HCT116 (cell line): ENCODE results near the gene COL9A3. TPM values are rescaled to one million over a fixed set of nuclear protein-coding genes. Genes with fewer than 3 reads are reported as not detected.

Experiments
- ATAC-seq: fragments of 200-7000 bp; cut with Tn5 transposase; 2 replicates; pipeline ENCODE4 v1.9.1; 2020; ENCODE audit warnings: mild to moderate bottlenecking, moderate library complexity
- BruUV-seq: library from RNA; stranded (reverse); fragments of 400-500 nt; replicated peaks from 2 replicates; lab custom pipeline; 2021; lab: Mats Ljungman, UMichigan
- CTCF ChIA-PET: fragments of 300-600 bp; sonication (Branson Sonifier 250); formaldehyde crosslinking; loops from one replicate; lab custom pipeline; 2021; ENCODE audit warnings: antibody characterized with exemption; lab: Charles Lee
- POLR2A ChIA-PET: fragments of 300-600, 350-600 bp; sonication (Branson Sonifier 250); formaldehyde crosslinking; loops from one replicate; lab custom pipeline; 2021; ENCODE audit warnings: antibody characterized with exemption; lab: Charles Lee
- RAD21 ChIA-PET, 2 experiments: fragments of 300-600 bp; sonication (Branson Sonifier 250); formaldehyde crosslinking; loops; one replicate each; lab custom pipeline; 2023; ENCODE audit warnings: low total read pairs in 2 of 2; ENCODE audit not compliant: uncharacterized antibody in 2 of 2, unreplicated experiment in 2 of 2, low non-redundant PET in 1 of 2; lab: Charles Lee
- DNase-seq: peaks from one replicate; pipeline ENCODE4 v3.0.0-alpha.2; 2010; ENCODE audit warnings: low read depth, low spot score
- H2AFZ ChIP-seq: fragments of 200-600 bp; shearing (Covaris generic), sonication (generic); 2 replicates; pipeline ENCODE4 v1.6.1; 2017; ENCODE audit warnings: low read depth, mixed run types, mixed read lengths, antibody characterized with exemption, low read length; ENCODE audit not compliant: poor library complexity, severe bottlenecking
- H3K27ac ChIP-seq: 2 replicates; pipeline ENCODE4 v1.5.1; 2012; ENCODE audit warnings: low read depth, low read length
- H3K27me3 ChIP-seq: fragments of 200-600 bp; sonication (generic); 2 replicates; pipeline ENCODE4 v1.6.1; 2016; ENCODE audit warnings: mixed run types, low read length, mixed read lengths; ENCODE audit not compliant: insufficient read depth
- H3K36me3 ChIP-seq, 2 experiments: fragments of 200-500 bp in 1 of 2; fragments of 200-600 bp in 1 of 2; sonication (Bioruptor generic) in 1 of 2; sonication (generic) in 1 of 2; 2 replicates each; pipeline versions ENCODE4 v1.5.1 to v1.6.1; 2014 to 2016; ENCODE audit warnings: low read length in 2 of 2, inconsistent platforms in 1 of 2, mixed read lengths in 1 of 2, mixed run types in 1 of 2; ENCODE audit not compliant: insufficient read depth in 2 of 2, control insufficient read depth in 1 of 2
- H3K4me1 ChIP-seq, 2 experiments: fragments of 200-600 bp in 1 of 2; sonication (generic) in 1 of 2; 2 replicates each; pipeline versions ENCODE4 v1.5.1 to v1.6.1; 2012 to 2017; ENCODE audit warnings: low read length in 2 of 2, inconsistent platforms in 1 of 2, mild to moderate bottlenecking in 1 of 2, mixed read lengths in 1 of 2, mixed run types in 1 of 2, moderate library complexity in 1 of 2; ENCODE audit not compliant: insufficient read depth in 2 of 2, control insufficient read depth in 1 of 2
- H3K4me2 ChIP-seq: fragments of 200-600 bp; sonication (generic); 2 replicates; pipeline ENCODE4 v1.6.1; 2017; ENCODE audit warnings: mixed run types, low read length, mixed read lengths
- H3K4me3 ChIP-seq, 2 experiments: fragments of 200-600 bp in 1 of 2; sonication (generic) in 1 of 2; replicated peaks in 1 of 2; 2 replicates each; pipeline ENCODE4 v1.5.1; 2011 to 2016; ENCODE audit warnings: low read length in 2 of 2, control low read depth in 1 of 2, low read depth in 1 of 2, mild to moderate bottlenecking in 1 of 2, mixed read lengths in 1 of 2, mixed run types in 1 of 2
- H3K79me2 ChIP-seq: fragments of 200-600 bp; sonication (generic); 2 replicates; pipeline ENCODE4 v1.6.1; 2017; ENCODE audit warnings: mild to moderate bottlenecking, mixed run types, low read length, moderate library complexity, mixed read lengths; ENCODE audit not compliant: insufficient read depth
- H3K9ac ChIP-seq: fragments of 200-600 bp; sonication (generic); 2 replicates; pipeline ENCODE4 v1.6.1; 2016; ENCODE audit warnings: low read length, mixed read lengths
- H3K9me2 ChIP-seq: fragments of 200-600 bp; sonication (generic), shearing (Covaris generic); 2 replicates; pipeline ENCODE4 v1.6.1; 2017; ENCODE audit warnings: mixed run types, mild to moderate bottlenecking, moderate library complexity; ENCODE audit not compliant: insufficient read depth
- H3K9me3 ChIP-seq, 2 experiments: fragments of 200-500 bp in 1 of 2; fragments of 200-600 bp in 1 of 2; sonication (Bioruptor generic) in 1 of 2; sonication (generic) in 1 of 2; 2 replicates each; pipeline ENCODE4 v1.6.1; 2014 to 2017; ENCODE audit warnings: low read length in 2 of 2, mixed read lengths in 2 of 2, inconsistent platforms in 1 of 2, low read depth in 1 of 2, mild to moderate bottlenecking in 1 of 2, mixed run types in 1 of 2, moderate library complexity in 1 of 2; ENCODE audit not compliant: control insufficient read depth in 1 of 2, insufficient read depth in 1 of 2
- H4K20me1 ChIP-seq: fragments of 200-600 bp; sonication (generic), shearing (Covaris generic); 2 replicates; pipeline ENCODE4 v1.6.1; 2017; ENCODE audit warnings: mixed run types, mild to moderate bottlenecking, moderate library complexity; ENCODE audit not compliant: insufficient read depth
- CEBPB ChIP-seq: IDR thresholded peaks from 2 replicates; pipeline ENCODE4 v1.6.1; 2012; ENCODE audit warnings: low read depth
- EGR1 ChIP-seq: IDR thresholded peaks from 2 replicates; pipeline ENCODE4 v1.6.1; 2012; ENCODE audit warnings: low read depth
- ELF1 ChIP-seq: IDR thresholded peaks from 2 replicates; pipeline ENCODE4 v1.6.1; 2012; ENCODE audit warnings: low read depth, borderline replicate concordance
- EZH2 ChIP-seq: fragments of 200-600 bp; sonication (generic); IDR thresholded peaks from 2 replicates; pipeline ENCODE4 v1.6.1; 2017; ENCODE audit warnings: antibody characterized with exemption, mixed run types
- EZH2phosphoT487 ChIP-seq: fragments of 200-600 bp; IDR thresholded peaks from 2 replicates; pipeline ENCODE4 v1.6.1; 2018; ENCODE audit warnings: antibody characterized with exemption, borderline replicate concordance
- JUND ChIP-seq: IDR thresholded peaks from 2 replicates; pipeline ENCODE4 v1.6.1; 2012
- POLR2A ChIP-seq: IDR thresholded peaks from 2 replicates; pipeline ENCODE4 v1.7.0; 2011; ENCODE audit warnings: borderline replicate concordance; ENCODE audit not compliant: insufficient read depth, insufficient read length; ENCODE audit errors: extremely low read depth
- SIN3A ChIP-seq: IDR thresholded peaks from 2 replicates; pipeline ENCODE4 v1.6.1; 2012; ENCODE audit warnings: low read depth
- SP1 ChIP-seq: IDR thresholded peaks from 2 replicates; pipeline ENCODE4 v1.6.1; 2012; ENCODE audit warnings: low read depth
- SRF ChIP-seq: IDR thresholded peaks from 2 replicates; pipeline ENCODE4 v1.6.1; 2012; ENCODE audit warnings: low read depth
- TCF7L2 ChIP-seq: IDR thresholded peaks from 2 replicates; pipeline ENCODE4 v1.7.0; 2011; ENCODE audit warnings: borderline replicate concordance, inconsistent platforms; ENCODE audit not compliant: insufficient read depth, insufficient read length; ENCODE audit errors: extremely low read depth
- YY1 ChIP-seq: IDR thresholded peaks from 2 replicates; pipeline ENCODE4 v1.6.1; 2011; ENCODE audit warnings: low read length, low read depth, moderate library complexity, mild to moderate bottlenecking; ENCODE audit not compliant: insufficient replicate concordance; ENCODE audit errors: extremely low read depth
- intact Hi-C: fragments of 100-400 bp; cut with micrococcal nuclease; formaldehyde crosslinking; loops from 2 replicates; pipeline ENCODE4 v1.10.0; 2022
- total RNA-seq: library from RNA; stranded (reverse); gene quantifications from one replicate; pipeline ENCODE4 v1.2.1, GENCODE V29; 2021; ENCODE audit not compliant: unreplicated experiment
- TF ChIP-seq, protein P1 (sequence below): IDR thresholded peaks from 2 replicates; pipeline ENCODE4 v1.6.1; 2012
- TF ChIP-seq, protein P2 (sequence below), 3 experiments: fragments of 200-600 bp in 1 of 3; sonication (generic) in 1 of 3; IDR thresholded peaks in 2 of 3; conservative IDR thresholded peaks in 1 of 3; 2 replicates each; pipeline ENCODE4 v1.5.1; 2012 to 2017; ENCODE audit warnings: low read depth in 2 of 3, low read length in 2 of 3, antibody characterized with exemption in 1 of 3, borderline replicate concordance in 1 of 3, control low read depth in 1 of 3, mild to moderate bottlenecking in 1 of 3, mixed read lengths in 1 of 3, mixed run types in 1 of 3, moderate library complexity in 1 of 3; ENCODE audit not compliant: insufficient read depth in 1 of 3
- TF ChIP-seq, protein P3 (sequence below): IDR thresholded peaks from 2 replicates; pipeline ENCODE4 v1.6.1; 2011; ENCODE audit warnings: mild to moderate bottlenecking, low read length, moderate library complexity; ENCODE audit not compliant: insufficient replicate concordance; ENCODE audit errors: extremely low read depth

COL9A3 gene
- total RNA-seq, 1 experiment from 2014 or later, result 29.7 TPM

DNA sequence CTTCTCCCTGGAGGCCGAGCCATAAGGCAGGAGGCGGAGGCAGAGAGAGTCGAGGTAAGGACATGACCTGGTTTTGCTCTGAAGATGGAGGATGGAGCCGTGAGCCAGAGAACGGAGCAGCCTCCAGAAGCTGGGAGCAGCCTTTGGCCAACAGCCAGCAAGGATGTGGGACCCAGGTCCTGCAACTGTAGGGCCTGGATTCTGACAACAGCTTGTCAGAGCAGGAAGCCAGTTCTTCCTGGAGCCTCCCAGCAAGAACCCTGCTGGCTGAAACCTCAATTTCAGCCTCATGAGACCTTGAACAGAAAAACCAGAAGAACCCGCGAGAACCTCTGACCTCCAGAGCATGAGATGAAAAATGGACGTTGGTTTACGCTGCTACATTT, 34.0 kb upstream of the COL9A3 start:
- Histone ChIP-seq H3K4me2 (peak overlapping the region; percentile 17; the same call in 1 of the 2 replicates), H3K36me3 (no peaks in the 10 kb centered on the region), H3K27me3 (no peaks in the 10 kb centered on the region), H3K9me3 (no peaks in the 10 kb centered on the region), H3K79me2 (no peaks in the 10 kb centered on the region), H2AFZ (no peak overlapping the region), H4K20me1 (no peaks in the 10 kb centered on the region), H3K4me3 (no peak overlapping the region), H3K9ac (no peak overlapping the region), H3K4me1 (peaks cover 9 to 28% of the 10 kb centered on the region in 2 experiments; a peak in 3 of 4 replicates), H3K9me2 (no peaks in the 10 kb centered on the region), H3K27ac (no peak overlapping the region; the same call in 1 of the 2 replicates)
- TF ChIP-seq POLR2A (no peak), SRF (no peak), EZH2phosphoT487 (no peak), SP1 (no peak), JUND (no peak)
- TF ChIP-seq, protein P1, sequence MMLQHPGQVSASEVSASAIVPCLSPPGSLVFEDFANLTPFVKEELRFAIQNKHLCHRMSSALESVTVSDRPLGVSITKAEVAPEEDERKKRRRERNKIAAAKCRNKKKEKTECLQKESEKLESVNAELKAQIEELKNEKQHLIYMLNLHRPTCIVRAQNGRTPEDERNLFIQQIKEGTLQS, result no peak
- ChIA-PET POLR2A (no interaction called here), RAD21 (no interaction called here), CTCF (interaction anchor here (1.3 to 1.4 kb wide), 2 partner anchors 8 to 21 kb away, joined by 4 to 9 read pairs; no protein-coding TSS in a partner anchor)
- intact Hi-C loops, result no loop called here
- no peak for ATAC-seq
- DNase-seq, result no peak
- no TSS peak for BruUV-seq

DNA sequence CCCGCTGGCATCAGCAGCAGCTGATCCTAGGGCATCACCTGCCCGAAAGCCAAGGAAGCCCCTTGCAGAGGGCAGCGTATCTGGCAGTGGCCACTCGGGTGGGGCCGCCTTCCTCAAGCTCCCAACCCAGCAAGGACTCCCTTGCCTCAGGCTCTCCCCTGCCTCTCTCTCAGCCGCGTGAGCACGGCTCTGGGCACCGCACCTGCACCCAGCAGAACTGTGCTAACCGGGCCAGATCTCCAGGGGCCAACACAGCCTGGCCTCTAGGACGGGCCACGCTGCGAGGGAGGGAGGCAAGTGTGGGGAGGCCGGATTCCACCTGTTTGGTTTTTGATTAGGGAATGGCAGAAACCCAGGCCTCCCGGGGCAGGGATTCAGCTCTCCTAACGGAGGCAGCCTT, 32.4 kb upstream of the COL9A3 start:
- no peak for DNase-seq
- Histone ChIP-seq H3K9ac (no peak overlapping the region), H3K27me3 (no peaks in the 10 kb centered on the region), H3K9me2 (no peaks in the 10 kb centered on the region), H3K4me3 (no peak overlapping the region), H3K79me2 (no peaks in the 10 kb centered on the region)
- RAD21 ChIA-PET, result no interaction called here
- CTCF ChIA-PET, result no interaction called here
- TF ChIP-seq, protein P2, sequence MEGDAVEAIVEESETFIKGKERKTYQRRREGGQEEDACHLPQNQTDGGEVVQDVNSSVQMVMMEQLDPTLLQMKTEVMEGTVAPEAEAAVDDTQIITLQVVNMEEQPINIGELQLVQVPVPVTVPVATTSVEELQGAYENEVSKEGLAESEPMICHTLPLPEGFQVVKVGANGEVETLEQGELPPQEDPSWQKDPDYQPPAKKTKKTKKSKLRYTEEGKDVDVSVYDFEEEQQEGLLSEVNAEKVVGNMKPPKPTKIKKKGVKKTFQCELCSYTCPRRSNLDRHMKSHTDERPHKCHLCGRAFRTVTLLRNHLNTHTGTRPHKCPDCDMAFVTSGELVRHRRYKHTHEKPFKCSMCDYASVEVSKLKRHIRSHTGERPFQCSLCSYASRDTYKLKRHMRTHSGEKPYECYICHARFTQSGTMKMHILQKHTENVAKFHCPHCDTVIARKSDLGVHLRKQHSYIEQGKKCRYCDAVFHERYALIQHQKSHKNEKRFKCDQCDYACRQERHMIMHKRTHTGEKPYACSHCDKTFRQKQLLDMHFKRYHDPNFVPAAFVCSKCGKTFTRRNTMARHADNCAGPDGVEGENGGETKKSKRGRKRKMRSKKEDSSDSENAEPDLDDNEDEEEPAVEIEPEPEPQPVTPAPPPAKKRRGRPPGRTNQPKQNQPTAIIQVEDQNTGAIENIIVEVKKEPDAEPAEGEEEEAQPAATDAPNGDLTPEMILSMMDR (IDR thresholded peaks at IDR 0.05 in 2 of 3, conservative IDR thresholded peaks at IDR 0.05 in 1 of 3; ENCODE audit: borderline replicate concordance in 1 of 3, insufficient read depth in 1 of 3, low read depth in 2 of 3, low read length in 2 of 3), result no peak
- TF ChIP-seq, protein P3, sequence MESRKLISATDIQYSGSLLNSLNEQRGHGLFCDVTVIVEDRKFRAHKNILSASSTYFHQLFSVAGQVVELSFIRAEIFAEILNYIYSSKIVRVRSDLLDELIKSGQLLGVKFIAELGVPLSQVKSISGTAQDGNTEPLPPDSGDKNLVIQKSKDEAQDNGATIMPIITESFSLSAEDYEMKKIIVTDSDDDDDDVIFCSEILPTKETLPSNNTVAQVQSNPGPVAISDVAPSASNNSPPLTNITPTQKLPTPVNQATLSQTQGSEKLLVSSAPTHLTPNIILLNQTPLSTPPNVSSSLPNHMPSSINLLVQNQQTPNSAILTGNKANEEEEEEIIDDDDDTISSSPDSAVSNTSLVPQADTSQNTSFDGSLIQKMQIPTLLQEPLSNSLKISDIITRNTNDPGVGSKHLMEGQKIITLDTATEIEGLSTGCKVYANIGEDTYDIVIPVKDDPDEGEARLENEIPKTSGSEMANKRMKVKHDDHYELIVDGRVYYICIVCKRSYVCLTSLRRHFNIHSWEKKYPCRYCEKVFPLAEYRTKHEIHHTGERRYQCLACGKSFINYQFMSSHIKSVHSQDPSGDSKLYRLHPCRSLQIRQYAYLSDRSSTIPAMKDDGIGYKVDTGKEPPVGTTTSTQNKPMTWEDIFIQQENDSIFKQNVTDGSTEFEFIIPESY, result no peak
- TF ChIP-seq EZH2 (no peak), TCF7L2 (no peak), CEBPB (no peak), EGR1 (no peak), JUND (no peak), SIN3A (no peak), YY1 (no peak), ELF1 (no peak)
- TF ChIP-seq, all 23 proteins: peak for 0
- Histone ChIP-seq H3K27ac (no peak overlapping the region; the same call in 1 of the 2 replicates), H2AFZ (no peak overlapping the region), H4K20me1 (no peaks in the 10 kb centered on the region), H3K36me3 (no peaks in the 10 kb centered on the region), H3K4me2 (no peak overlapping the region), H3K9me3 (no peaks in the 10 kb centered on the region), H3K4me1 (peaks cover 9 to 17% of the 10 kb centered on the region in 2 experiments; a peak in 3 of 4 replicates)
- POLR2A ChIA-PET, result interaction anchor here (1.5 kb wide), 1 partner anchor 10 kb away, joined by 3 read pairs; no protein-coding TSS in a partner anchor
- no peak for ATAC-seq
- intact Hi-C loops, result no loop called here
- BruUV-seq, result no TSS peak
